ENCODE measurements around the gene GARIN5A.

DNA sequence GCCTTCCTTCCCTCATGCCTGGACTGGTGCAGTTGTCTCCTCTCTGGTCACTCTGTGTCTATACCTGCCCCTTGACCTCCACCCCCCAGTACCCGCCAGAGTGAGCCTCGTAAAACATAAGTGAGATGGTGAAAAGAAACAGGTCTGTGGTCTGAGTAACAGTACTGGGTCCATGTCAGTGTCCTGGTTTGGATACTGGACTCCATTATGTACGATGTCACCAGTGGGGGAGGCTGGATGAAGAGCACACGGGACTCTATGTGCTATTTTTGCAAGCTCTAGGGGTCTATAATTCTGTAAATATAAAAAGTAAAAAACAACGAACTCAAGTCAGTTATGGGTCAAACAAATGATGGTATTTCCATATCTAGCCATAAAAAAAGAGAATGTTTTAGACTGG, 29.6 kb downstream of the GARIN5A start:
- TF ChIP-seq EZH2phosphoT487 (IDR thresholded peaks at IDR 0.05; ENCODE audit: borderline replicate concordance, low read length) (no peak), EZH2 (IDR thresholded peaks at IDR 0.05; ENCODE audit: low read length, unreplicated experiment) (no peak)
- TF ChIP-seq, protein P1, sequence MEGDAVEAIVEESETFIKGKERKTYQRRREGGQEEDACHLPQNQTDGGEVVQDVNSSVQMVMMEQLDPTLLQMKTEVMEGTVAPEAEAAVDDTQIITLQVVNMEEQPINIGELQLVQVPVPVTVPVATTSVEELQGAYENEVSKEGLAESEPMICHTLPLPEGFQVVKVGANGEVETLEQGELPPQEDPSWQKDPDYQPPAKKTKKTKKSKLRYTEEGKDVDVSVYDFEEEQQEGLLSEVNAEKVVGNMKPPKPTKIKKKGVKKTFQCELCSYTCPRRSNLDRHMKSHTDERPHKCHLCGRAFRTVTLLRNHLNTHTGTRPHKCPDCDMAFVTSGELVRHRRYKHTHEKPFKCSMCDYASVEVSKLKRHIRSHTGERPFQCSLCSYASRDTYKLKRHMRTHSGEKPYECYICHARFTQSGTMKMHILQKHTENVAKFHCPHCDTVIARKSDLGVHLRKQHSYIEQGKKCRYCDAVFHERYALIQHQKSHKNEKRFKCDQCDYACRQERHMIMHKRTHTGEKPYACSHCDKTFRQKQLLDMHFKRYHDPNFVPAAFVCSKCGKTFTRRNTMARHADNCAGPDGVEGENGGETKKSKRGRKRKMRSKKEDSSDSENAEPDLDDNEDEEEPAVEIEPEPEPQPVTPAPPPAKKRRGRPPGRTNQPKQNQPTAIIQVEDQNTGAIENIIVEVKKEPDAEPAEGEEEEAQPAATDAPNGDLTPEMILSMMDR (conservative IDR thresholded peaks at IDR 0.05; ENCODE audit: low read depth, low read length), result no peak
